HG02798 (cell line): Measurements from ENCODE around the gene EIF2B1.

Experiments
- ATAC-seq: cut with Tn5 transposase; IDR thresholded peaks from one replicate; pipeline ENCODE4 v1.9.1; 2021; ENCODE audit warnings: mild to moderate bottlenecking; ENCODE audit not compliant: unreplicated experiment, poor library complexity

EIF2B1 gene

DNA sequence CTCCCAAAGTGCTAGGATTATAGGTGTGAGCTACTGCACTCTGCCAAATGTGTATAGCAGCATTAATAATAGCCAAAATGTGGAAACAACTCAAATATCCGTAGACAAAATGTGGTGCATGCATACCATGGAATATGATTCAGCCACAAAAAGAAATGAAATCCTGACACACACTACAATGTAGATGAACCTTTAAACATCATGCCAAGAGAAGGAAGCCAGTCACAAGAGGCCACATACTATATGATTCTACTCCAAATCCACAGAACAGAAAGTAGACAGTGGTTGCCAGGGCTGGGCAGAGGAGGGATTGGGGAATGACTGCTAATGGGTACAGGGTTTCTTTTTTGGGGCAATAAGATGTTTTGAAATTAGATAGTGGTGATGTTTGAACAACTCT, 56.9 kb downstream of the EIF2B1 start:
- no peak for ATAC-seq

DNA sequence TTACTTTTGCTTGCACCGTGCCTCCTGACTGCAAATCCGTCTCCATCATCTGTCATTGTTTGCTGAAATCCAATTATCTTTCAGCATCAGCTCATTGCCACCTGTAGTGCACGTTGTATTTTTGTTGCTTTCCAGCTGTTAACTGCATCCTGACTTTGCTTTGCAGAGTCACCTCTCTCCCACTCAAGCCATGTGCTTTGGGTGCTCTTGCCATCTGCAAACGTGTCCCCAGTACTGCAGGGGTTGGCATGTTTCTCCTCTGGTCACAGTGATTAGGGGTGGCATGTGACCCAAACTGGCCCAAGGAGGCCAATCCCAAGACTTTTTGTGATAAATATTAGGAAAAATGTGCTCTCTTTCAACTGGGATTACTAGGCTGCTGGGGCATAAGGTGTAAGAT, 59.6 kb downstream of the EIF2B1 start:
- ATAC-seq: no peak

DNA sequence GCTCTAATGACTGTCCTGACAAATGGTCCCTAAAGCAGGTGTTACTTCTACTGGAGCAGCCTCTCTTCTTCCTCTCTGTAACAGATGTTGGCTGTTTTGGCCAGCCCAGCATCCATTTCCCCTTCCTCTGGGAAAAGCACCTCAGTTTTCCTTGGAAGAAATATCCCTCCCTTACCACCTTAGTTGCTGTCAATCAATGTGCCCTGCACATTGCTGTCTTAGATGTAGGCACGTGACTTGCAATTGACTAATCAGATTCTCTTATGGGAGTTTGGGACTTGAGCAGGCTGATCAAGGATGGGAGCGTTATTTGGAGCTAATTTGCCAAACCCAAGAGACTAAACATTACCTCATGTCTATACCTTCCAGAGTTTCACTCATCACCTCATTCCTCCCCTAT, 61.1 kb downstream of the EIF2B1 start:
- no peak for ATAC-seq

DNA sequence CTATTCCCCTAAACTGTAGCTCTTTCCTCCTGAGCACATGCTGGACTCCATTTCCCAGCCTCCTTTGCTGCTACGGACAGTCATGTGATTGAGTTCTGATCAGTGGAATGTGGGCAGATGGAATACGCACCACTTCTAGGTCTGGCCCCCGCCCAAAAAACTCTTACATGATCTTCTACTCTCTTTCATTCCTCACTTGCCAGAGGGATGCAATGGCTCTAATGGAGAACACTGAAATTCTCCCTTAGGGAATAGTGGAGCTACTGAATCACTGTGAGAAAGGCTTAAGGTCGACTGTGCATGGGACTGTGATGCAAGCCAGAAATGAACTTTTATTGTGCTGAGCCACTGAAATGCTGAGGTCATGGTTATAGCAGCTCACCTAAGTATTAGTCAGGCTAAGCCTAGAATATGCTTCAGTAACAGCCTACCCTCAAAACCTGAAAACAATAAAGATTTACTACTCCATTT, 62.1 kb downstream of the EIF2B1 start:
- no peak for ATAC-seq
